ENCODE measurements around the gene DHDDS.
"Not testable (repeated sequence)": the region's sequence is repeated elsewhere in the genome, so short reads cannot be mapped to it uniquely, and the experiment has no call there.

Gene DHDDS

GRCh38 chr1:26477446-26478152 lies 45.5 kb downstream of the DHDDS start:
- no peak for DNase-seq

- DNase-seq, result no peak
Measured at GRCh38 chr1:26478159-26478558, 46.0 kb downstream of the DHDDS start.

- DNase-seq, result no peak
Measured at GRCh38 chr1:26478988-26479387, 46.9 kb downstream of the DHDDS start.

GRCh38 chr1:26482921-26483320 lies 50.8 kb downstream of the DHDDS start:
- DNase-seq, result no peak

- DNase-seq, result no peak
Measured at GRCh38 chr1:26483980-26484379, 51.9 kb downstream of the DHDDS start.

- no peak for DNase-seq
Measured at GRCh38 chr1:26490155-26490554, 58.0 kb downstream of the DHDDS start.

- no peak for DNase-seq
Measured at GRCh38 chr1:26493267-26493666, 61.1 kb downstream of the DHDDS start.

- DNase-seq, result no peak
Measured at GRCh38 chr1:26493938-26494337, 61.8 kb downstream of the DHDDS start.

- no peak for DNase-seq
Measured at GRCh38 chr1:26496861-26497260, 64.7 kb downstream of the DHDDS start.

- DNase-seq, result no peak
Measured at GRCh38 chr1:26498894-26499293, 66.8 kb downstream of the DHDDS start.

GRCh38 chr1:26500488-26501175 lies 68.5 kb downstream of the DHDDS start:
- DNase-seq, result peak; percentile 82

- not testable (repeated sequence) for DNase-seq
Measured at GRCh38 chr1:26510711-26511110, 78.6 kb downstream of the DHDDS start.

GRCh38 chr1:26515836-26516235 lies 83.7 kb downstream of the DHDDS start:
- not testable (repeated sequence) for DNase-seq

GRCh38 chr1:26516987-26517765 lies 85.1 kb downstream of the DHDDS start:
- DNase-seq, result no peak

GRCh38 chr1:26517766-26518049 lies 85.6 kb downstream of the DHDDS start:
- DNase-seq, result no peak

- no peak for DNase-seq
Measured at GRCh38 chr1:26518355-26518754, 86.2 kb downstream of the DHDDS start.

GRCh38 chr1:26520339-26520738 lies 88.2 kb downstream of the DHDDS start:
- DNase-seq, result no peak

Measured in activated CD4-positive, alpha-beta T cell treated with anti-CD3 and anti-CD28 coated beads for 1 hour (primary cell).